Astrocyte (in vitro differentiated cells and primary cell): ENCODE results near the gene EXOC4.

Experiments used
- CTCF ChIP-seq: IDR thresholded peaks from 2 replicates; pipeline ENCODE4 v1.5.1; 2011; ENCODE audit warnings: low read depth, mild to moderate bottlenecking, inconsistent platforms, low read length, moderate library complexity; ENCODE audit not compliant: insufficient read depth
- EZH2 ChIP-seq: IDR thresholded peaks from 2 replicates; pipeline ENCODE4 v1.6.1; 2012; ENCODE audit warnings: mild to moderate bottlenecking, low read length, inconsistent platforms; ENCODE audit not compliant: insufficient read depth

DNA sequence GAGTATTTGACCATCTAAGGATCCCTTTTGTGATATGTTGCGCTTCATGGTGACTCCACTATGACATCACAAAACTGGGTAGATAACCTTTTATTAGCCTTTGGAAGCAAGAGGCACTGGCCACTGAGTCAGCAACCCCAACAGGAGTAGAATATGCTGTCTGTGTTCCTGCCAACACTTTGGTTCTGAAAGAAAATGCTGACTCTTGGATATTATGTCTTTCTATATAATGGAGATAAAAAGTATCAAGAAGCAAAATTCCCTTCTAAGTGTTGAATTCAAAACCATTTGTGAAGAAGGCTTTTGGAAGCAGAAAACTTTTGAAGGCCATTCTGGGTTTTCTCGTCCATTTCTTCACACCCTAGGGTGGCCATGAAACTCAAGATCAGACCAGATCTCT, 528.0 kb downstream of the EXOC4 start:
- TF ChIP-seq CTCF (no peak), EZH2 (no peak)
